OCI-LY3 (cell line): ENCODE data around the gene PLA2G4F.

Experiments used
- CTCF ChIP-seq: fragments of 200-600, 300-600 bp; sonication (generic); IDR thresholded peaks from 2 replicates; pipeline ENCODE4 v1.5.1; 2014; ENCODE audit warnings: antibody characterized with exemption, low read length, low read depth
- EZH2phosphoT487 ChIP-seq: fragments of 200-600 bp; shearing (Covaris generic); IDR thresholded peaks from 2 replicates; pipeline ENCODE4 v1.6.1; 2018; ENCODE audit warnings: antibody characterized with exemption, mixed run types, low read depth

DNA sequence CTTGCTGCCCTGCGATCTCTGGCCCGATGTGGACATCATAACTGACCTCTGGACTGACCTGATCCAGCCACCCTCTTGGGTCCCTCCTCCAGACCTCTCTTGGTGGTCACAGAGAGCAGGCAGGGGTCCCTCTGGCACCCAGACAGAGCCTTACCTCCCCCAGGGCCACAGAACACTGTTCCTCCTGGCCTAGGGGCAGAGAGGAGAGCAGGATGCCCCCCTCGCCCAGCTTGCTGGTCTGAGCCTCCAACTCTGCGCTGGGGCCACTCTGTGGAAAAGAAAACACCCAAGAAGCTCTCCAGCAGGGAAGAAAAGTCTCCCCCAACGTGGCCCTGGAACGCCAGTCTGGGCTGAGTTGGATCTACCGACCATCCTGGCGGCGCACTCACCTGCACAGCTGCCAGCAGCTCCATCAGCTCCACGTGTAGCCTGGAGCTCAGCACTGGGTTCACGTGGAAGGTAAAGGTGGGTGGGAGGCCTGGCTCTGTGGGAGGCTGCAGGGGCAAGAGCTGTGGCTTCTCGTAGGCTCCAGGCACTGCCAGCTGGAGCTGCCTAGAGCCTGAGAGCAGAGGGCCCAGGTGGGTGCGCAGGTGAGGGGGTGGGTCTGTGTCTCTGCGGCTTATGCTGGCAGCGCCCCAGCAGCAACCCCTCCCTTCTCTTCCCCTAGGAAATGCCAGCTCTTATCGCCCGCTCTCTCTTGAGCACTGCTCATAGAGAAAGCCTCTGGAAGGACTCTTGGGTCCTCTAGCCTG, 6.0 kb downstream of the PLA2G4F start:
- no peak for TF ChIP-seq CTCF
- no peak for TF ChIP-seq EZH2phosphoT487
